NCI-H2227 (cell line): ENCODE results near the gene SLC26A6.

ENCODE experiments used
- DNase-seq: peaks from one replicate; lab custom pipeline; 2025; ENCODE audit not compliant: unreplicated experiment; lab: John Stamatoyannopoulos, UW

SLC26A6 gene

GRCh38 chr3:48661501-48662144 lies 26.4 kb upstream of the SLC26A6 start:
- no peak for DNase-seq

GRCh38 chr3:48660800-48661400 lies 25.6 kb upstream of the SLC26A6 start:
- DNase-seq = no peak

DNA sequence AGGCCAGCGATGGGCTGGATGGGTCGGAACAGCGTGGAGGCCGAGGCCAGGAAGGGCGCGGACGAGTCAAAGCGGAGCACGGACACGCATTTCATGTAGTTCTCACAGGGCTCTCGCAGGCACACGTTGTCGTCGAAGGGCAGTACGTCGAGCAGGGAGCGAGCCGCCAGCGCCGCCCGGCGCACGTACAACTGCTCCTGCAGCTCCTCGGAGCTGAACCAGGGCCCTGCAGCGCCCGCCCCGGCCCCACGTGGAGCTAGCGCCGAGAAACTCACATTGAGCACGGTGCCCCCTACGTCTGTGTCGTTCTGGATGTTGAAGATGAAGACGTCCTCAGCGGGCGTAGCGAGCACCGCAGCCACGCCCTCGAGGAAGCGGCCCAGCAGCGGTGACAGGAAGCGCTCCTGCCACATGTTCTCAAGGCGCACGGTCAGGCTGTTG lies 21.6 kb upstream of the SLC26A6 start:
- DNase-seq = no peak

DNA sequence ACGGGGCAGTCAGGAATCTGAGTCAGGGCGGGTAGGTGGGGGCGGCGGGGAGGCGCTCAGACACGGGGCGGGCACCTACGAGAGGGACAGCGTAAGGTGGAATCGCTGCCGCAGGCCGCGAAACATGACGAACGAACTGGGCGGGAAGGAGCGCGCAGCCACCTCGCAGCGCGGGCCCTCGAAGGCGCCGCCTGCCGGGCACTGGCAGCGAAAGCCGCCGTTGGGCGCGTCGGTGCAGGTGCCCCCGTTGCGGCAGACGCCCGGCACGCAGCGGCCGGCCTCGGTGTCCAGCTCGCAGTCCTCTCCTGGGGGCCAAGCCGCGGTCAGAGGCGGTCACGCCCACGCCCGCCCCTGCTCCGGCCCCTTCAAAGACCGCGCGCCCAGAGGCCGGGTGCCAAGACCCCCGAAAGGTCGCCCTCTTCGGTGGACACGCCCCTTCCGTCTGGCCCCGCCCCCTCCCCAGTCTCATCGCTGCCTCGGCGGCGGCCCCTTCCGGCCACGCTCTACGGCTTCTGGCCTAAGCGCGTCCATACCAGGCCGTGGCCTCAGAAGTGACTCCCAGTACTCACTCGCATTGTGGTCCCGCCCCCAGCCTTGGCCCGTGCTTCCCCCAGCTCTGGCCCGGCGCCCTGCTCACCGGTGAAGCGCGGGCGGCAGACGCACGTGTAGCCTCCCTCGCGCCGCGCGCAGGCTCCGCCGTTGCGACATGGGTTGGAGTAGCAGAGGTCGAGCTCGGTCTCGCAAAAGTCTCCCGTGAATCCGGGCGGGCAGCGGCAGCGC lies 21.0 kb upstream of the SLC26A6 start:
- DNase-seq = no peak

GRCh38 chr3:48655606-48656005 lies 20.3 kb upstream of the SLC26A6 start:
- DNase-seq = no peak

GRCh38 chr3:48655063-48655462 lies 19.8 kb upstream of the SLC26A6 start:
- DNase-seq = no peak

DNA sequence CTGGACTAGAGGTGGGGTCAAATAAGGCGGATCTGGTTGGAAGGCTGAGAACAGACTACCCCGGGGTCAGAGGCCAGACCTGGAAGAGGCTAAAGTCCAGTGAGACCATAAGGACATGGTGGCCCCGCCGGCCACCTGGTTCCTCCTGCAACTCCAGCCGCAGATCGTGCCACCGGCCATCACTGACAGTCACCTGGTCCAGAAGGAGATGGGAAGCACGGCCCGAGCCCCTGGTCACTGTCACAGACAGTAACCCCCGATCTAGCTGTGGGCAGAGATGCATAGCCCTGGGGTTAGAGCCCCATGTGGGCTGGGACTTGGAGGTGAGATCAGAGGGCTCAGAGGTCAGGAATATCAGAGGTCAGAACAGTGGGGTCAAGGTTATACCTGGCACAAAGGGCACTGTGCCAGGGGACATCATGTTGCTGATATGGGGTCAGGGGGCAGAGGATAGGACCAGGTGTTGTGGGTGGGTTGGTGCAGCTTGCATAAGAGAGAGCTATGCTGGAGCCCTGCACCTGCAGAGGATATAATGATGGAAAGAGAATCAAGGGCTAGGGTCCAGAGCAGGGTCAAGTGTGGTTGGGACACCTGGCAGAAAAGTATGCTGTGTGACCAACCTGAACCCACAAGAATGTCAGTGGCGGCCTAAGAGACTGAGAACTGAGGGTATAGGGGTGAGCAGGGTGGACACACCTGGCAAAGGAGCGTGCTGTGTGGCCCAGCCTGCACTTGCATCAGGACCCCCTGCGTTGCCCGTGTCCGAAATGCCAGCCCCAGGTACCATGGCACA lies 17.9 kb upstream of the SLC26A6 start:
- no peak for DNase-seq

GRCh38 chr3:48651771-48652170 lies 16.5 kb upstream of the SLC26A6 start:
- DNase-seq = no peak

- no peak for DNase-seq
Measured at GRCh38 chr3:48650723-48651122, 15.5 kb upstream of the SLC26A6 start.

- DNase-seq = no peak
Measured at GRCh38 chr3:48648188-48648850, 13.1 kb upstream of the SLC26A6 start.

- no peak for DNase-seq
Measured at GRCh38 chr3:48647714-48648113, 12.5 kb upstream of the SLC26A6 start.

DNA sequence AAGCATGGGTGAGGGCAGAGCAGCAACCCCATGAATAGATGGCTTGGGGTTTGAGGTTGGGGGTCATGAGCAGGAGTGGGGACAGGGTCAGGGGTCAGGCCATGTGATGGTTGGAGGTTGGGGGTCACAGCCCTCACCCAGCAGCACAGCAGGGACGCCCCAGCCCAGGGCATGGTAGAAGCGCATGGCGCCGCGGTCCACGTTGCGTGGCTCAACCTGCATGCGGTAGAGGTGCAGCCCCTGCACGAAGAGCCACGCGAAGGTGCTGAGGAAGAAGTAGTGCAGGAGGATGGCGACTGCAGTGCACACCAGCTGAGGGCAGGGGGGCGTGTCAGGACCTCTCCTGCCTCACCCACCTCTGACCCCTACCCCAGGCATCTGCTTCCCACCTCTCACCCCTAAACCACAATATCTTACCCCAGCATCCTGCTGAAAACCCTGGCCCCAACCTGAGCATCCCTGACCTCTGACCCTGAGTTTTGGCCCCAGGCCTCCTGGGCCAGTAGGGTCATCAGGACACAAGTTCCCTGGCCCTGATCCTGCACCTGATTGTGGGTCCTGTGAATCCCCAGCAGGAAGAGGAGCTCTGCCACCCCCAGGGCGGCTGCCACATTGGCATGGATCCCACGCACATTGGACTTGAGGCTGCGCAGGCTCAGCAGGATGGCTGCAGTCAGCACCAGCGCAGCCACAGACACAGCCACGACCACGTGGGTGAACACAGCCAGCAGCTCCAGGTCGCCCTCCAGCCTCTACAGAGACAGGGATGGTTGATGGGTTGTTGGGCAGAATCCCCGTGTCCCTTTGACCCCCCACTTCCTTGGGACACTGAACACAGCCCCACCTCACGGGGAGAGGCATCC lies 9.9 kb upstream of the SLC26A6 start:
- no peak for DNase-seq

GRCh38 chr3:48642605-48643004 lies 7.3 kb upstream of the SLC26A6 start:
- no peak for DNase-seq

DNA sequence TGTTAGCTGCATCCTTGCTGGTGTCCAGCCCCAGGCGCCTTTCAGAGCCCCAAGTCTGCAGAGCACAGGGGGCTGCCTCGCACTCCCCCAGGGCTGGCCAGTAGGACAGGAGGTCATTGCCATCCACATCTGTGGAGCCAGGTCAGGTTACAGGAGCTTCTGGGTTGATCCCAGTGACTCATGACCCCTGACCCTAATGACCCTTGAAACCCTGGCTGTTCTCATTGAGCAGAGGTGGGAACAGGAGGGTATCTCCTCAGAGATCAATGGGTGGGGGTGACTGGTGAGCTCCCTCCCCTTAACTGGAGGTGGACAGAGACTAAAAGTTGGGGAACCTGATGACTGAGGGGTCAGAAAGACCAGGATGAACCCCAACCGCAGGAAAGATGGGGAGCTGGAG lies 6.1 kb upstream of the SLC26A6 start:
- no peak for DNase-seq

DNA sequence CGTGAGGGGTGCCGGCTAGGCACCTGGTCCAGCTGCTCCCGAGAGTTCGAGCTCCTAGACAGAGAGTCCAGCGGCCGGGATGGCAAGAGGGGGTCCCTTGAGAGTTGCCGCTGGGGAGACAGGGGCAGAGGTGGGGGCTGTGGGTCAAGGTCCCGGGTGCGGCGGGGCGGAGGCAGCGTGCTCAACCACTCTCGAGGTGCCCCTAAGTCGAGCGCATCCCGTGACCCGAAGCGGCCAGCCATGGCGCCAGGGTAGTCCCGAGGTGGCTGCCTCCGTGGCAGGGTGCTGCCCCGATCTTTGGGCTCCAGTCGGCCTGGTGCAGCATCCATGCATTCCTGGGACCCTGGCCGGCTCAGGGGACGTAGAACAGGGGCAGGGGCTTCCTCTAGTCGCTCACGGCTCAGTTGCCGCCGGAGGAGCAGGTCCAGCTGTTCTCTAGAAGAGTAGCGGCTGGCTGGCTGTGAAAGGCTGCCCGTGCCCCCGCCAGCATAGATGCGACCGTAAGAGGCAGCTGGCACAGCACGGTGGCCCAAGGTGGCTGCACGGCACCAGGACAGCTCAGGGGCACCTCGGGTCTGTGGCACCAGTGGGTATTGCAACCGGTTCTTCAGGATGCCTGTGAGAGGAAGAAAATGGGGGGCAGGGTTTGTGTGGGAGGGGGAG lies 4.8 kb upstream of the SLC26A6 start:
- DNase-seq = no peak

- DNase-seq = no peak
Measured at GRCh38 chr3:48637305-48637704, 2.0 kb upstream of the SLC26A6 start.

DNA sequence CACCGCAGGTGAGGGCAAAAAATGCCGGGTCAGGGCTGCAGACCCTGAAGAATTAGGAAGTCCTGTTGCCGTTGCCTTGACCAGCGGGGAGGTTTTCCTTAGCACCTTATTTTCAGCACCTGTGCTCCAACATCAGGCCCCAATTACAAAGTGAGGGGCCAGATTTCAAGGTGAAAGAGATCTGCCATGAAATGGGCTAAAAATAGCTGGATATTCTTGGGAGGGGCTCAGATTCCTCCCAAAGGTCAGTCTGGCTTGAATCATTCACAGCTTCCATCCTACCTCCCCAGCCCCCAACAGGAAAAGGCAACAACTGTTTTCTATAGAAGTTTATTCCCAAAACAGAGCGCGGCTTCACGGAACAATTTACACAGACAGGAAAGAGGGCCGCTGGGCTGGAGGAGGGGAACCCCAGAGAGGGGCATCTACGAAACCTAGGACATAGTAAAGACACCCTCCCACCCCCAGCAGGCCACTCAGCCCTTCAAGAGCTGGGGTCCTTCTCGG lies 941 bp upstream of the SLC26A6 start:
- no peak for DNase-seq

DNA sequence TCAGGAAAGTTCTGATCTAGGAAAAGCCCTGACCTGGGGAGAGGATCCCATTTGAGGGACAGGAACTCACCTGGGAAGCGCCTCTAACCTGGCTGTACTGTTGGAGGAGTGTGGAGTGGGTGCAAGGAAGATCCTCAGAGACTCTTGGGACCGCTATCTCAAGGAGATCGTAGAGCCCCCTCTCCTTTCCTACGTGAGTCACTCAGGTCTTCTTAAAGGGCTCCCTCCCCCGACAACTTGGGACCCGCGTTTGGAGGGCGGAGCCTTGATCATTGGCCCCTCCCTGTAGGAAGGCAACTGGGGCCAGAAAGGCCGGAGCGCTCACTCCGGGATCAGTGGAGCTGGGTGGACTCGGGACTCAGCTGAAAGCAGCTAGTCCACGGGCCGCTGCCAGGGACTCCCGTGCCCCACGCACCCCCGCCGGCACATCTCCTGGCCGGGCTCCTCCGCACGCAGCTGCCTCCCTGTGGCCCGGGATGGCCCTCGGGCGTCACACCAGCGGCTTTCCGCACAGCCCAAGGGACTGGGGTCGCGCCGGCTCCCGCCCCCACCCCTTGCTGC lies 520 bp downstream of the SLC26A6 start:
- peak; percentile 55 for DNase-seq

GRCh38 chr3:48633743-48634142 lies 1.5 kb downstream of the SLC26A6 start:
- DNase-seq = no peak
